SHP77 treated with DMSO at 0.1 percent for 48 hours (cell line): ENCODE measurements around the gene SMPD2.

Experiments
- DNase-seq: peaks from one replicate; lab custom pipeline; 2025; lab: John Stamatoyannopoulos, UW

The SMPD2 gene

GRCh38 chr6:109485266-109485935, 44.9 kb downstream of the SMPD2 start:
- DNase-seq, result no peak

- no peak for DNase-seq
Observed at GRCh38 chr6:109486068-109486467, 45.5 kb downstream of the SMPD2 start.

GRCh38 chr6:109488001-109488400, 47.5 kb downstream of the SMPD2 start:
- no peak for DNase-seq

- no peak for DNase-seq
Observed at GRCh38 chr6:109490713-109491112, 50.2 kb downstream of the SMPD2 start.

GRCh38 chr6:109491207-109491938, 50.8 kb downstream of the SMPD2 start:
- no peak for DNase-seq
